ENCODE measurements around the gene UGT1A4.
"Not testable (repeated sequence)": the region's sequence is repeated elsewhere in the genome, so short reads cannot be mapped to it uniquely, and the experiment has no call there.

UGT1A4 gene

GRCh38 chr2:233700028-233700635 lies 18.4 kb upstream of the UGT1A4 start:
- no peak for DNase-seq (ENCODE audit: low read depth in 2 of 2)

- DNase-seq (ENCODE audit: low read depth in 2 of 2): not testable (repeated sequence)
These were observed 17.7 kb upstream of the UGT1A4 start for GRCh38 chr2:233700842-233701241.

- no peak for DNase-seq (ENCODE audit: low read depth in 2 of 2)
These were observed 16.3 kb upstream of the UGT1A4 start for GRCh38 chr2:233702238-233702637.

- no peak for DNase-seq (ENCODE audit: low read depth in 2 of 2)
These were observed 12.5 kb upstream of the UGT1A4 start for GRCh38 chr2:233705911-233706506.

GRCh38 chr2:233706720-233707119 lies 11.8 kb upstream of the UGT1A4 start:
- no peak for DNase-seq (ENCODE audit: low read depth in 2 of 2)

GRCh38 chr2:233707940-233708644 lies 10.4 kb upstream of the UGT1A4 start:
- no peak for DNase-seq (ENCODE audit: low read depth in 2 of 2)

GRCh38 chr2:233708942-233709341 lies 9.6 kb upstream of the UGT1A4 start:
- DNase-seq (ENCODE audit: low read depth in 2 of 2): no peak

- DNase-seq (ENCODE audit: low read depth in 2 of 2): peak; percentile 48 to 56
These were observed 7.1 kb upstream of the UGT1A4 start for GRCh38 chr2:233711312-233712008.

- DNase-seq (ENCODE audit: low read depth in 2 of 2): no peak
These were observed 5.8 kb upstream of the UGT1A4 start, which contains the start of gene UGT1A5 for GRCh38 chr2:233712611-233713261. UGT1A5 (plus strand) TSS chr2:233712907; CDS start chr2:233712992, 85 bp downstream.

GRCh38 chr2:233713262-233713615 lies 5.3 kb upstream of the UGT1A4 start:
- DNase-seq (ENCODE audit: low read depth in 2 of 2): no peak

GRCh38 chr2:233714121-233714520 lies 4.4 kb upstream of the UGT1A4 start:
- no peak for DNase-seq (ENCODE audit: low read depth in 2 of 2)

GRCh38 chr2:233728723-233729301 lies 10.3 kb downstream of the UGT1A4 start, which contains the start of gene UGT1A3:
UGT1A3 (plus strand) TSS chr2:233729042; CDS start chr2:233729127, 85 bp downstream.
- DNase-seq (ENCODE audit: low read depth in 2 of 2): no peak

GRCh38 chr2:233736868-233737653 lies 18.5 kb downstream of the UGT1A4 start:
- DNase-seq (ENCODE audit: low read depth in 2 of 2): not testable (repeated sequence)

- DNase-seq (ENCODE audit: low read depth in 2 of 2): no peak
These were observed 22.3 kb downstream of the UGT1A4 start for GRCh38 chr2:233740870-233741269.

- DNase-seq (ENCODE audit: low read depth in 2 of 2): no peak
These were observed 25.1 kb downstream of the UGT1A4 start for GRCh38 chr2:233743464-233744259.

- DNase-seq (ENCODE audit: low read depth in 2 of 2): no peak
These were observed 26.7 kb downstream of the UGT1A4 start for GRCh38 chr2:233745073-233745755.

- DNase-seq (ENCODE audit: low read depth in 2 of 2): not testable (repeated sequence)
These were observed 27.3 kb downstream of the UGT1A4 start for GRCh38 chr2:233745838-233746237.

GRCh38 chr2:233746475-233747282 lies 28.1 kb downstream of the UGT1A4 start:
- no peak for DNase-seq (ENCODE audit: low read depth in 2 of 2)

- no peak for DNase-seq (ENCODE audit: low read depth in 2 of 2)
These were observed 28.7 kb downstream of the UGT1A4 start for GRCh38 chr2:233747283-233747544.

All from stimulated activated CD4-positive, alpha-beta T cell treated with anti-CD3 and anti-CD28 coated beads, Interleukin-1b, Interleukin-23, amount 100 ng/mL, for 4 hours (primary cell).